ENCODE measurements around the gene DPCD.
"Not testable (repeated sequence)": the region's sequence is repeated elsewhere in the genome, so short reads cannot be mapped to it uniquely, and the experiment has no call there.

DPCD gene

GRCh38 chr10:101618871-101619270, 30.8 kb downstream of the DPCD start:
- no peak for DNase-seq (ENCODE audit: low spot score)

- DNase-seq (ENCODE audit: low spot score) = no peak
These were observed 31.9 kb downstream of the DPCD start for GRCh38 chr10:101619983-101620382.

GRCh38 chr10:101623528-101623927, 35.4 kb downstream of the DPCD start:
- DNase-seq (ENCODE audit: low spot score) = no peak

- DNase-seq (ENCODE audit: low spot score) = no peak
These were observed 36.5 kb downstream of the DPCD start for GRCh38 chr10:101624526-101625102.

GRCh38 chr10:101625821-101626412, 37.8 kb downstream of the DPCD start:
- DNase-seq (ENCODE audit: low spot score) = no peak

- DNase-seq (ENCODE audit: low spot score) = peak; percentile 50
These were observed 41.9 kb downstream of the DPCD start for GRCh38 chr10:101629837-101630632.

- no peak for DNase-seq (ENCODE audit: low spot score)
These were observed 42.5 kb downstream of the DPCD start for GRCh38 chr10:101630633-101630920.

- DNase-seq (ENCODE audit: low spot score) = no peak
These were observed 43.8 kb downstream of the DPCD start for GRCh38 chr10:101631821-101632475.

- DNase-seq (ENCODE audit: low spot score) = not testable (repeated sequence)
These were observed 45.4 kb downstream of the DPCD start for GRCh38 chr10:101633510-101633909.

GRCh38 chr10:101639141-101639900, 51.2 kb downstream of the DPCD start:
- no peak for DNase-seq (ENCODE audit: low spot score)

GRCh38 chr10:101643546-101643945, 55.4 kb downstream of the DPCD start:
- no peak for DNase-seq (ENCODE audit: low spot score)

- peak; percentile 38 for DNase-seq (ENCODE audit: low spot score)
These were observed 55.9 kb downstream of the DPCD start for GRCh38 chr10:101644002-101644401.

- no peak for DNase-seq (ENCODE audit: low spot score)
These were observed 57.5 kb downstream of the DPCD start for GRCh38 chr10:101645659-101646058.

- peak; percentile 68 for DNase-seq (ENCODE audit: low spot score)
These were observed 58.2 kb downstream of the DPCD start for GRCh38 chr10:101646364-101646763.

GRCh38 chr10:101647255-101647654, 59.1 kb downstream of the DPCD start:
- DNase-seq (ENCODE audit: low spot score) = no peak

- no peak for DNase-seq (ENCODE audit: low spot score)
These were observed 61.5 kb downstream of the DPCD start for GRCh38 chr10:101649525-101650085.

GRCh38 chr10:101650863-101651262, 62.7 kb downstream of the DPCD start:
- no peak for DNase-seq (ENCODE audit: low spot score)

- DNase-seq (ENCODE audit: low spot score) = no peak
These were observed 63.2 kb downstream of the DPCD start for GRCh38 chr10:101651336-101651735.

- DNase-seq (ENCODE audit: low spot score) = no peak
These were observed 65.4 kb downstream of the DPCD start for GRCh38 chr10:101653536-101653935.

GRCh38 chr10:101655570-101655969, 67.4 kb downstream of the DPCD start:
- DNase-seq (ENCODE audit: low spot score) = no peak

GRCh38 chr10:101656890-101657289, 68.8 kb downstream of the DPCD start:
- no peak for DNase-seq (ENCODE audit: low spot score)

GRCh38 chr10:101658975-101659374, 70.9 kb downstream of the DPCD start:
- no peak for DNase-seq (ENCODE audit: low spot score)

All from putamen (tissue), 1 donor.